K562 (cell line): ENCODE measurements around the gene LRP6. TPM values are rescaled to one million over a fixed set of nuclear protein-coding genes. Genes with fewer than 3 reads are reported as not detected.

Source experiments
- ATAC-seq: fragments of 200-7000 bp; cut with Tn5 transposase; 3 replicates; pipeline ENCODE4 v1.9.1; 2020; ENCODE audit warnings: moderate library complexity
- BruUV-seq: library from RNA; stranded (reverse); fragments of 400-500 nt; replicated peaks from 2 replicates; lab custom pipeline; 2021; lab: Mats Ljungman, UMichigan
- CTCF ChIA-PET: fragments of 300-600 bp; formaldehyde crosslinking; extraction: SDS; loops from one replicate; lab custom pipeline; 2021; ENCODE audit warnings: low intra/inter-chr PET ratio; lab: Yijun Ruan, JAX
- POLR2A ChIA-PET: fragments of 300-600, 350-650 bp; sonication (Branson Sonifier 250); formaldehyde crosslinking; extraction: SDS; loops from one replicate; lab custom pipeline; 2021; ENCODE audit warnings: antibody characterized with exemption, inconsistent platforms; lab: Yijun Ruan, JAX
- DNase-seq, 4 experiments: peaks; one replicate each; pipeline versions ENCODE4 v3.0.0 to v3.0.0-alpha.2; 2011 to 2018; ENCODE audit warnings: low spot score in 3 of 4, mixed read lengths in 3 of 4; ENCODE audit errors: extremely low read depth in 1 of 4
- FAIRE-seq: peaks from 2 replicates; lab custom pipeline; 2011; peaks lifted over from hg19 to GRCh38; lab: Jason Lieb, UNC
- H2AFZ ChIP-seq: 2 replicates; pipeline ENCODE4 v1.6.0; 2011; ENCODE audit warnings: low read depth, low read length, control low read depth, inconsistent platforms
- H3K27ac ChIP-seq: fragments of 200-600 bp; 3 replicates; pipeline ENCODE4 v1.8.0; 2011; ENCODE audit warnings: low read depth, mild to moderate bottlenecking, control low read depth, inconsistent platforms, low read length, moderate library complexity, mixed read lengths; ENCODE audit errors: extremely low read depth
- H3K27me3 ChIP-seq, 2 experiments: fragments of 300-600 bp in 1 of 2; 2 replicates in 1 of 2; 3 replicates in 1 of 2; pipeline versions ENCODE4 v1.6.0 to v1.8.0; 2011; ENCODE audit warnings: inconsistent platforms in 2 of 2, low read length in 2 of 2, mild to moderate bottlenecking in 1 of 2, mixed read lengths in 1 of 2, moderate library complexity in 1 of 2; ENCODE audit not compliant: control insufficient read depth in 2 of 2, insufficient read depth in 2 of 2
- H3K36me3 ChIP-seq: fragments of 300-600 bp; 3 replicates; pipeline ENCODE4 v1.8.0; 2011; ENCODE audit warnings: mild to moderate bottlenecking, low read length, inconsistent platforms; ENCODE audit not compliant: control insufficient read depth, insufficient read depth
- H3K4me1 ChIP-seq, 2 experiments: fragments of 200-600 bp in 1 of 2; replicated peaks in 1 of 2; 2 replicates in 1 of 2; 3 replicates in 1 of 2; pipeline versions ENCODE4 v1.5.1 to v1.8.0; 2011; ENCODE audit warnings: inconsistent platforms in 2 of 2, low read length in 2 of 2, mild to moderate bottlenecking in 1 of 2, mixed read lengths in 1 of 2, moderate library complexity in 1 of 2; ENCODE audit not compliant: control insufficient read depth in 2 of 2, insufficient read depth in 2 of 2
- H3K4me2 ChIP-seq: 2 replicates; pipeline ENCODE4 v1.6.1; 2011; ENCODE audit warnings: low read length, control low read depth, inconsistent platforms, mixed read lengths; ENCODE audit not compliant: insufficient read depth
- H3K4me3 ChIP-seq: fragments of 200-600 bp; sonication (generic), shearing (Covaris generic); 2 replicates; pipeline ENCODE4 v1.5.1; 2016; ENCODE audit warnings: control low read depth, inconsistent platforms
- H3K79me2 ChIP-seq: fragments of 200-600 bp; 3 replicates; pipeline ENCODE4 v1.8.0; 2011; ENCODE audit warnings: low read length, inconsistent platforms; ENCODE audit not compliant: control insufficient read depth, insufficient read depth
- H3K9ac ChIP-seq, 2 experiments: 2 replicates each; pipeline versions ENCODE4 v1.6.0 to v1.6.1; 2011; ENCODE audit warnings: low read depth in 2 of 2, low read length in 2 of 2, control low read depth in 1 of 2, inconsistent platforms in 1 of 2, mild to moderate bottlenecking in 1 of 2, mixed read lengths in 1 of 2; ENCODE audit not compliant: insufficient read depth in 1 of 2
- H3K9me1 ChIP-seq: one replicate; pipeline ENCODE4 v1.6.0; 2011; ENCODE audit warnings: inconsistent platforms, mild to moderate bottlenecking, low read length, moderate library complexity; ENCODE audit not compliant: control insufficient read depth, insufficient read depth
- H3K9me3 ChIP-seq: replicated peaks from 2 replicates; pipeline ENCODE4 v1.5.1; 2011; ENCODE audit warnings: low read depth, low read length, inconsistent platforms; ENCODE audit not compliant: control insufficient read depth, insufficient read depth
- H4K20me1 ChIP-seq: replicated peaks from 2 replicates; pipeline ENCODE4 v1.6.1; 2011; ENCODE audit warnings: low read length, inconsistent platforms, mixed read lengths; ENCODE audit not compliant: control insufficient read depth, insufficient read depth
- ATF7 ChIP-seq: fragments of 450-650 bp; IDR thresholded peaks from 2 replicates; pipeline ENCODE4 v1.7.1; 2014; ENCODE audit warnings: mild to moderate bottlenecking, moderate library complexity
- BCOR ChIP-seq: fragments of 450-650 bp; IDR thresholded peaks from 2 replicates; pipeline ENCODE4 v1.6.1; 2016
- BRF1 ChIP-seq: IDR thresholded peaks from 3 replicates; pipeline ENCODE4 v1.6.1; 2011; ENCODE audit warnings: borderline replicate concordance, mild to moderate bottlenecking; ENCODE audit not compliant: insufficient read length; ENCODE audit errors: extremely low read depth
- KAT2B ChIP-seq: IDR thresholded peaks from one replicate; pipeline ENCODE4 v1.6.1; 2012; ENCODE audit warnings: low read depth, mild to moderate bottlenecking, control low read depth, inconsistent platforms, low read length, moderate library complexity
- MAZ ChIP-seq, 2 experiments: fragments of 450-650 bp in 1 of 2; sonication (generic) in 1 of 2; formaldehyde crosslinking; IDR thresholded peaks in 1 of 2; conservative IDR thresholded peaks in 1 of 2; 2 replicates each; pipeline versions ENCODE4 v1.4.0 to v1.5.0; 2020; ENCODE audit warnings: mild to moderate bottlenecking in 1 of 2, missing genetic modification reagents in 1 of 2
- NFYB ChIP-seq: IDR thresholded peaks from 2 replicates; pipeline ENCODE4 v1.6.1; 2011; ENCODE audit warnings: mild to moderate bottlenecking, moderate library complexity; ENCODE audit not compliant: insufficient read length; ENCODE audit errors: extremely low read depth
- POLR2H ChIP-seq: IDR thresholded peaks from 2 replicates; pipeline ENCODE4 v1.6.1; 2016; ENCODE audit warnings: missing genetic modification characterization, low read depth, mild to moderate bottlenecking, control low read depth, missing compliant biosample characterization, moderate library complexity
- RBM14 ChIP-seq: fragments of 200-400 bp; formaldehyde crosslinking; IDR thresholded peaks from 2 replicates; pipeline ENCODE4 v1.6.1; 2018; ENCODE audit warnings: low read depth, mild to moderate bottlenecking, low read length, moderate library complexity, borderline replicate concordance; ENCODE audit not compliant: insufficient read depth
- SREBF1 ChIP-seq: fragments of 150-350 bp; IDR thresholded peaks from 2 replicates; pipeline ENCODE4 v1.6.1; 2014; ENCODE audit warnings: antibody characterized with exemption, low read depth, low read length, borderline replicate concordance
- TEAD1 ChIP-seq, 2 experiments: fragments of 450-650 bp in 1 of 2; sonication (generic) in 1 of 2; formaldehyde crosslinking; IDR thresholded peaks; 2 replicates each; pipeline versions ENCODE4 v1.4.0 to v1.8.0; 2020 to 2022; ENCODE audit warnings: mild to moderate bottlenecking in 2 of 2, missing genetic modification reagents in 1 of 2
- U2AF1 ChIP-seq: fragments of 200-400 bp; formaldehyde crosslinking; optimal IDR thresholded peaks from 2 replicates; pipeline ENCODE3; 2017; ENCODE audit warnings: mild to moderate bottlenecking, low read depth, low read length, moderate library complexity
- ZNF165 ChIP-seq: fragments of 250-450 bp; sonication (Bioruptor Pico); IDR thresholded peaks from 2 replicates; pipeline ENCODE4 v1.4.0; 2020; ENCODE audit warnings: borderline replicate concordance
- ZNF197 ChIP-seq: fragments of 200-800 bp; sonication (Bioruptor generic); IDR thresholded peaks from 2 replicates; pipeline ENCODE4 v1.6.1; 2016; ENCODE audit warnings: low read depth, missing genetic modification characterization, missing compliant biosample characterization
- ZNF324 ChIP-seq: fragments of 250-450 bp; sonication (Bioruptor Pico); IDR thresholded peaks from 2 replicates; pipeline ENCODE4 v1.4.0; 2020; ENCODE audit warnings: mild to moderate bottlenecking
- ZNF586 ChIP-seq: fragments of 450-650 bp; formaldehyde crosslinking; conservative IDR thresholded peaks from 2 replicates; pipeline ENCODE4 v1.4.0; 2020; ENCODE audit warnings: mild to moderate bottlenecking, moderate library complexity
- ZNF766 ChIP-seq: fragments of 200-800 bp; sonication (Bioruptor generic); conservative IDR thresholded peaks from 2 replicates; pipeline ENCODE4 v1.6.1; 2016; ENCODE audit warnings: missing genetic modification characterization, missing compliant biosample characterization
- WGBS: fragments of 100-300 bp; shearing (Covaris generic); methylation state at CpG from one replicate; pipeline ENCODE4 v1.1.6; 2016; ENCODE audit warnings: low coverage, mixed read lengths; ENCODE audit not compliant: insufficient coverage; ENCODE audit errors: missing lambda C conversion rate; 5-methylcytosine and 5-hydroxymethylcytosine counted together
- in situ Hi-C: fragments of 300-500 bp; cut with MboI; formaldehyde crosslinking; loops from 4 replicates; pipeline ENCODE4 v1.15.0; 2018; ENCODE audit warnings: inconsistent platforms, mixed read lengths
- intact Hi-C: fragments of 100-400 bp; cut with micrococcal nuclease; formaldehyde crosslinking; loops from 2 replicates; pipeline ENCODE4 v1.14.2; 2022
- polyA plus RNA-seq, 8 experiments: library from polyadenylated mRNA; depleted of rRNA in 4 of 8; stranded (reverse) in 5 of 8; unstranded in 3 of 8; fragments of >200 nt; fragmentation: Nextera tagmentation in 2 of 8; fragmentation: Illumina TruSeq in 1 of 8; extraction: Ambion mirVana in 2 of 8; extraction: Trizol in 1 of 8; gene quantifications; 2 replicates each; pipeline versions ENCODE4 v1.2.1 to v1.2.3, GENCODE V29; 2011 to 2014; ENCODE audit warnings: inconsistent platforms in 1 of 8, missing spikeins in 1 of 8
- total RNA-seq, 7 experiments: library from RNA; depleted of rRNA in 6 of 7; stranded (reverse); fragments of >200 nt in 6 of 7; fragmentation: Illumina TruSeq in 2 of 7; extraction: Trizol in 2 of 7; gene quantifications; 2 replicates each; pipeline versions ENCODE4 v1.2.1 to v1.2.3, GENCODE V29; 2011 to 2021; ENCODE audit warnings: low replicate concordance in 1 of 7
- TF ChIP-seq, protein P1 (sequence below): sonication (generic); formaldehyde crosslinking; IDR thresholded peaks from 2 replicates; pipeline ENCODE4 v1.8.0; 2022; ENCODE audit warnings: mild to moderate bottlenecking, missing genetic modification reagents
- TF ChIP-seq, protein P2 (sequence below): fragments of 450-650 bp; formaldehyde crosslinking; IDR thresholded peaks from 2 replicates; pipeline ENCODE4 v1.4.0; 2022; ENCODE audit warnings: mild to moderate bottlenecking, moderate library complexity

The LRP6 gene
- total and polyA plus RNA-seq, 9 of the 15 experiments (the other 6 are each of a cell fraction or from before 2014, with no cell fraction given) = 3.0 to 17.0 (median 10.8) TPM

DNA sequence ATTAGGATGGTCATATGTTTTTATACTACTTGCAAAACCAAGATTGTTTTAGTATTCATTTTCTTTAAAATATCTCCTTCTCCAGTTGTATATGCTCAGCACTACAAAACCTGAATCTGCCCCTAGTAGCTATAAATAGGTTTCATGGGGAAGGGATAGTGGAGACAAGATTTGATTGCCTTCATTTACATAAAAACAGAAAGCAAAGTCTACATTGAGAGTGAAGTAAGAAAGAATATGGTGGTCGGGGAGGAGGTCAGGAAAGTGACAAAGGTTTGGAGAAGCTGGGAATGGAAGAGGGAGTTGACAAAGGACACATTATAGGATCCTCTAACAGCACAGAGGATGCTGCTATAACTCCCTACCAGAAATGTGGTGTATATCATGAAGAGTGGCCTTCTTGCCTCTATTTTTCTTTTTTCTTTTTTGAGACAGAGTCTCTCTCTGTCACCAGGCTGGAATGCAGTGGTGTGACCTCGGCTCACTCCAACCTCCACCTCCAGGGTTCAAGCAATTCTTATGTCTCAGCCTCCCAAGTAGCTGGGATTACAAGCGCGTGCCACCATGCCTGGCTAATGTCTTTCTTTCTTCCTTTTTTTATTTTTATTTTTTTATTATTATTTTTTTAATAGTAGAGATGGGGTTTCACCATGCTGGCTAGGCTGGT lies 6.6 kb upstream of the LRP6 start:
- 9% methylated on average over 2 of the region's 4 CpGs for WGBS
- no peak overlapping the region for H2AFZ ChIP-seq
- DNase-seq (no peak), FAIRE-seq (no peak), ATAC-seq (no peak)
- H3K36me3 ChIP-seq = no peaks in the 10 kb centered on the region
- no peaks in the 10 kb centered on the region for H3K9me3 ChIP-seq
- no peaks in the 10 kb centered on the region for H3K79me2 ChIP-seq
- TF ChIP-seq SREBF1 = no peak
- no peak for TF ChIP-seq RBM14
- TF ChIP-seq POLR2H (tag) = no peak
- no peak for TF ChIP-seq ATF7
- TF ChIP-seq, protein P1, sequence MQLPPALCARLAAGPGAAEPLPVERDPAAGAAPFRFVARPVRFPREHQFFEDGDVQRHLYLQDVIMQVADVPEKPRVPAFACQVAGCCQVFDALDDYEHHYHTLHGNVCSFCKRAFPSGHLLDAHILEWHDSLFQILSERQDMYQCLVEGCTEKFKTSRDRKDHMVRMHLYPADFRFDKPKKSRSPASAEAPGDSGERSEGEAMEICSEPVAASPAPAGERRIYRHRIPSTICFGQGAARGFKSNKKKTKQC (CRISPR knock-in tag) = no peak
- TF ChIP-seq ZNF324 (CRISPR knock-in tag) = no peak
- no peak for TF ChIP-seq U2AF1
- no peak for TF ChIP-seq ZNF165
- TF ChIP-seq BCOR = no peak
- TF ChIP-seq ZNF586 (CRISPR knock-in tag) = no peak
- no peak for TF ChIP-seq KAT2B
- no peak for TF ChIP-seq BRF1
- no peak for TF ChIP-seq NFYB
- no peak for TF ChIP-seq MAZ (CRISPR knock-in tag; conservative IDR thresholded peaks at IDR 0.05 in 1 of 2, IDR thresholded peaks at IDR 0.05 in 1 of 2)
- TF ChIP-seq ZNF197 (CRISPR knock-in tag) = no peak
- TF ChIP-seq, protein P2, sequence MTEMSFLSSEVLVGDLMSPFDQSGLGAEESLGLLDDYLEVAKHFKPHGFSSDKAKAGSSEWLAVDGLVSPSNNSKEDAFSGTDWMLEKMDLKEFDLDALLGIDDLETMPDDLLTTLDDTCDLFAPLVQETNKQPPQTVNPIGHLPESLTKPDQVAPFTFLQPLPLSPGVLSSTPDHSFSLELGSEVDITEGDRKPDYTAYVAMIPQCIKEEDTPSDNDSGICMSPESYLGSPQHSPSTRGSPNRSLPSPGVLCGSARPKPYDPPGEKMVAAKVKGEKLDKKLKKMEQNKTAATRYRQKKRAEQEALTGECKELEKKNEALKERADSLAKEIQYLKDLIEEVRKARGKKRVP (CRISPR knock-in tag) = no peak
- no peak for TF ChIP-seq TEAD1 (CRISPR knock-in tag; IDR thresholded peaks at IDR 0.05)
- TF ChIP-seq ZNF766 (CRISPR knock-in tag) = no peak
- no peak overlapping the region for H3K4me2 ChIP-seq
- no peak overlapping the region for H3K4me3 ChIP-seq
- no peak overlapping the region for H3K27ac ChIP-seq
- H3K9ac ChIP-seq = no peak overlapping the region
- H3K27me3 ChIP-seq = no peaks in the 10 kb centered on the region
- BruUV-seq = no TSS peak
- in situ Hi-C loops = no loop called here
- ChIA-PET POLR2A (no interaction called here), CTCF (no interaction called here)
- no peaks in the 10 kb centered on the region for H3K9me1 ChIP-seq
- no peaks in the 10 kb centered on the region for H3K4me1 ChIP-seq
- no peaks in the 10 kb centered on the region for H4K20me1 ChIP-seq
- intact Hi-C loops = no loop called here
